Right lobe of liver (tissue), 6 donors: ENCODE data around the gene RBPMS2. TPM values are rescaled to one million over a fixed set of nuclear protein-coding genes. Genes with fewer than 3 reads are reported as not detected.
"Not testable (repeated sequence)": the region's sequence is repeated elsewhere in the genome, so short reads cannot be mapped to it uniquely, and the experiment has no call there.

ENCODE experiments used
- ATAC-seq, 4 donors: fragments of 200-7000 bp; cut with Tn5 transposase; one replicate each; pipeline ENCODE4 v1.9.1; 2020; ENCODE audit warnings: mild to moderate bottlenecking in 4 of 4, moderate library complexity in 4 of 4
- DNase-seq, 3 donors: peaks; one replicate each; pipeline ENCODE4 v3.0.0-alpha.2; 2020
- H3K27ac ChIP-seq, 3 donors: fragments of 200-600 bp; one replicate each; pipeline ENCODE4 v1.8.0; 2022
- H3K27me3 ChIP-seq, 2 donors: fragments of 200-600 bp; one replicate each; pipeline ENCODE4 v1.8.0; 2022
- H3K36me3 ChIP-seq, 4 donors: fragments of 200-600 bp; sonication (generic) in 1 of 4; one replicate each; pipeline versions ENCODE4 v1.5.1 to v1.8.0; 2017 to 2022; ENCODE audit warnings: control low read depth in 1 of 4
- H3K4me1 ChIP-seq, 4 donors: fragments of 200-600 bp; sonication (generic) in 1 of 4; one replicate each; pipeline versions ENCODE4 v1.5.1 to v1.8.0; 2017 to 2022; ENCODE audit warnings: control low read depth in 1 of 4
- H3K4me3 ChIP-seq, 3 donors: fragments of 200-600 bp; one replicate each; pipeline ENCODE4 v1.8.0; 2022
- H3K9me3 ChIP-seq, 4 donors: fragments of 200-600 bp; sonication (generic) in 1 of 4; one replicate each; pipeline versions ENCODE4 v1.5.1 to v1.8.0; 2017 to 2022; ENCODE audit warnings: control low read depth in 1 of 4
- POLR2A ChIP-seq: fragments of 450-650 bp; IDR thresholded peaks from one replicate; pipeline ENCODE4 v1.6.1; 2017; ENCODE audit warnings: antibody characterized with exemption, mild to moderate bottlenecking
- WGBS: methylation state at CpG from one replicate; pipeline ENCODE4 v1.1.6; 2018; ENCODE audit warnings: low coverage, low lambda C conversion rate; ENCODE audit not compliant: insufficient coverage; ENCODE audit errors: missing lambda C conversion rate; 5-methylcytosine and 5-hydroxymethylcytosine counted together
- intact Hi-C, 2 donors: fragments of 100-400 bp; cut with DNase I; formaldehyde crosslinking; loops; one replicate each; pipeline versions ENCODE4 v1.11.2 to v1.14.1; 2022
- total RNA-seq, 6 experiments: library from RNA; depleted of rRNA in 2 of 6; stranded (reverse); fragments of >200 nt in 2 of 6; fragmentation: NEBNext Ultra II Directional in 3 of 6; extraction: Animal tissue kit (Norgen Biotek cat#: 25700) in 3 of 6; gene quantifications; one replicate each; pipeline versions ENCODE4 v1.1.0 to v1.2.4, GENCODE V29; 2016 to 2023
- TF ChIP-seq, protein P1 (sequence below), 4 donors: fragments of 200-600 bp in 3 of 4; fragments of 450-650 bp in 1 of 4; IDR thresholded peaks; one replicate each; pipeline versions ENCODE4 v1.5.1 to v1.8.0; 2016 to 2022; ENCODE audit warnings: antibody characterized with exemption in 4 of 4, mild to moderate bottlenecking in 2 of 4
- donor health status: DM: no; HTN: yes; CAD: no.
- donor health status: DM: no; HTN: no; CAD: no.
- donor health status: DM: no; HTN: no; CAD: no.
- donor health status: DM: no; HTN: yes; CAD: no.
- donor health status: DM: no; HTN: yes; CAD: no.

Gene RBPMS2
- total RNA-seq, 6 experiments from 2014 or later = 2.5 to 13.6 (median 6.1) TPM

DNA sequence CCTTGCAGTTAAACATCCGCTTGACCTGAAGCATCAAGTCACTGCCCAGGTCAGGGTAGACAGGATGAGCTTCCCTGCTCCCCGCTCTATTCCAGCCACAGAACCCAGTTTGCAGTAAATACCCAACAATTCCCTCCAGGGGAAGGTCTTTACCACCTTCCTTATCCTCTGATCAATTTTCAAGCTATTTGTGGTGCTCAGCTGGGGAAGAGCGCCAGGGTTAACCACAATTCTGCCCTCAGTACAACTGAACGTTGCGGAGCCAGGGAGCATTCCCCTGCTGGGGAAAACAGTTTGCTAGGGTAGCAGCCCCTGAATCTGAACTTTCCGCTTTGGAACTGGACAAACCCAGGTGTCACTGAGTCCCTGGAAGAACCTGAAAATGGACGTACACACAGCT, 28.5 kb downstream of the RBPMS2 start:
- no peaks in the 10 kb centered on the region for H3K36me3 ChIP-seq
- H3K4me1 ChIP-seq = no peaks in the 10 kb centered on the region
- no peaks in the 10 kb centered on the region for H3K27me3 ChIP-seq
- ATAC-seq (no peak), DNase-seq (no peak)
- H3K4me3 ChIP-seq = no peak overlapping the region
- intact Hi-C loops = no loop called here
- no peak overlapping the region for H3K27ac ChIP-seq
- TF ChIP-seq, protein P1, sequence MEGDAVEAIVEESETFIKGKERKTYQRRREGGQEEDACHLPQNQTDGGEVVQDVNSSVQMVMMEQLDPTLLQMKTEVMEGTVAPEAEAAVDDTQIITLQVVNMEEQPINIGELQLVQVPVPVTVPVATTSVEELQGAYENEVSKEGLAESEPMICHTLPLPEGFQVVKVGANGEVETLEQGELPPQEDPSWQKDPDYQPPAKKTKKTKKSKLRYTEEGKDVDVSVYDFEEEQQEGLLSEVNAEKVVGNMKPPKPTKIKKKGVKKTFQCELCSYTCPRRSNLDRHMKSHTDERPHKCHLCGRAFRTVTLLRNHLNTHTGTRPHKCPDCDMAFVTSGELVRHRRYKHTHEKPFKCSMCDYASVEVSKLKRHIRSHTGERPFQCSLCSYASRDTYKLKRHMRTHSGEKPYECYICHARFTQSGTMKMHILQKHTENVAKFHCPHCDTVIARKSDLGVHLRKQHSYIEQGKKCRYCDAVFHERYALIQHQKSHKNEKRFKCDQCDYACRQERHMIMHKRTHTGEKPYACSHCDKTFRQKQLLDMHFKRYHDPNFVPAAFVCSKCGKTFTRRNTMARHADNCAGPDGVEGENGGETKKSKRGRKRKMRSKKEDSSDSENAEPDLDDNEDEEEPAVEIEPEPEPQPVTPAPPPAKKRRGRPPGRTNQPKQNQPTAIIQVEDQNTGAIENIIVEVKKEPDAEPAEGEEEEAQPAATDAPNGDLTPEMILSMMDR (IDR thresholded peaks at IDR 0.05) = no peak
- no peak for TF ChIP-seq POLR2A
- 93% methylated on average over 2 of the region's 7 CpGs for WGBS
- H3K9me3 ChIP-seq = no peaks in the 10 kb centered on the region

DNA sequence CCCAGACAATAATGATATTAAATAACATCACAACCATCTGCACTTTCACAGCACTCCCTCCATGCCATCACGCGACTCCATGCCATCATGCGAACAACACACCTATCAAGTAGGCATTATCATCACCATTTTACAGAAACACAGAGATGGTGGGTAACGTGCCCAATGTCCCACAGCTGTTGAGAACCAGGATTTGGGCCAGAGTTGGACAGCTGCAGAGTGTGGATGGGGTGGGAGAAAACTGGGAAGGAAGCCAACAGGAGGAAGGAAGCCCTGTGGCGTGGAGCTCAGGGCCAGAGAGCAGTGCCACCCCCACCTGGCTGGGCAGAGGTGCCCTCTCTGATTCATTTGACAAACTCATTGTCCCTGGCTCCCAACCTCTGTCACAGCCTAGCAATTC, 29.0 kb downstream of the RBPMS2 start:
- Histone ChIP-seq H3K4me3 (no peak overlapping the region), H3K36me3 (no peaks in the 10 kb centered on the region), H3K27ac (no peak overlapping the region), H3K4me1 (no peaks in the 10 kb centered on the region), H3K9me3 (no peaks in the 10 kb centered on the region), H3K27me3 (no peaks in the 10 kb centered on the region)
- DNase-seq (no peak), ATAC-seq (no peak)
- TF ChIP-seq, protein P1 (IDR thresholded peaks at IDR 0.05) = no peak
- no peak for TF ChIP-seq POLR2A
- intact Hi-C loops = no loop called here
- 95% methylated on average over 4 of the region's 5 CpGs for WGBS

DNA sequence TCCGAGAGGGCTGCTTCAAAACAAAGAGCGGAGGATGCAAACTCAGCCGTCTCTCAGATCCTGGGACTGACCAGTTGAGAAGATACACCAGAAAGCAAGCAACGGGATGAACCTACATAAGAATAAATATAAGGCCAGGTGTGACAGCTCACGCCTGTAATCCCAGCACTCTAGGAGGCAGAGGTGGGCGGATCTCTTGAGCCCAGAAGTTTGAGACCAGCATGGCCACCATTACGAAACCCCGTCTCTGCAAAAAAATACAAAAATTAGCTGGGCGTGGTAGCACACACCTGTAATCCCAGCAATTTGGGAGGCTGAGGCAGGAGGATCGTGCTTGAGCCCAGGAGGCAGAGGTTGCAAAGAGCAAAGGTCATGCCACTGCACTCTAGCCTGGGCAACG, 31.7 kb downstream of the RBPMS2 start:
- ATAC-seq = no peak
- no peaks in the 10 kb centered on the region for H3K4me1 ChIP-seq
- H3K4me3 ChIP-seq = no peak overlapping the region
- no peak for TF ChIP-seq POLR2A
- TF ChIP-seq, protein P1 (IDR thresholded peaks at IDR 0.05) = no peak
- no peaks in the 10 kb centered on the region for H3K9me3 ChIP-seq
- DNase-seq = no peak
- no peaks in the 10 kb centered on the region for H3K27me3 ChIP-seq
- WGBS = 90% methylated on average over 9 of the region's 11 CpGs
- H3K27ac ChIP-seq = no peak overlapping the region
- H3K36me3 ChIP-seq = no peaks in the 10 kb centered on the region
- intact Hi-C loops = no loop called here

DNA sequence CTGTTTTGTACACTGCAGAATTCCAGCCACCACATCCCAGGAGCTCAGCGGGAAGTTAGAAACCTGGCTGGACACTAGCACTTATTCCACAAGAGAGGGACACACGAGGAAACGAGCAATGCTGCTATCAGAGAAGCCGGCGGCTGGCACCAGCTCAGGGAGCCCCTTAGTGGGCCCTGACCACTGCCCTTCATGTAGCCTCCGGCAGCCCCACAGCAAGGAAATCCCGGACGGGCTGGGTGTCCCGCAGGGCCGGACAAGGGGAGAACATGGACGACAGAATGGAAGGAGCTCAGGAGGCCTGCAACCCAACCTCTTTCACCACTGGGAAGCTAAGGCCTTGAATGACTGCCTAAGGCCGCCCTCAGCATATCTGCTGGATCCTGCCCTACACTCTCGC, 32.5 kb downstream of the RBPMS2 start:
- Histone ChIP-seq H3K27me3 (no peaks in the 10 kb centered on the region), H3K4me3 (no peak overlapping the region), H3K36me3 (no peaks in the 10 kb centered on the region), H3K9me3 (no peaks in the 10 kb centered on the region), H3K4me1 (no peaks in the 10 kb centered on the region), H3K27ac (no peak overlapping the region)
- no peak for DNase-seq
- no peak for ATAC-seq
- intact Hi-C loops = no loop called here
- no CpG with 5 or more reads among the region's 13 CpGs for WGBS
- TF ChIP-seq, protein P1 (IDR thresholded peaks at IDR 0.05) = no peak
- no peak for TF ChIP-seq POLR2A

DNA sequence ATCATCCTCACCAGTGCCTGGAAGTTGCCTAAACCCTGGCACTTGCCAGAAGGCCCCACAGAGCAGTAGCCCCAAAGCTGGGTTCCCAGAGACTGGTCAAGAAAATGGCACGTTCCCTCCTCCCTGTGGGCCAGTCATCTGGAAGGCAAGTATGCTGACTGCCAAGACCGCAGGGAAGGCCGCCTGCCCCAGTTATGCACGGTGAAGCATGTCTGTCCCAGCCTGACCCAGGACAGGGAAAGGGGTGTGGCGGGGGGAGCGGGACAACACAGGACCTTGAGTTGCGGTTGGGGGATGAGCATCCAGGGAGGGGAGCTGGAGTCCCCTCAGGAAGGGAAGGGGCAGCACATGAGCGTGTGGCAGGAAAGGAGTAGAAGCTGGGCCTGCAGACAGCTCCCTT, 33.0 kb downstream of the RBPMS2 start:
- ATAC-seq = no peak
- Histone ChIP-seq H3K27me3 (no peaks in the 10 kb centered on the region), H3K4me1 (no peaks in the 10 kb centered on the region), H3K4me3 (no peak overlapping the region), H3K27ac (no peak overlapping the region), H3K36me3 (no peaks in the 10 kb centered on the region), H3K9me3 (no peaks in the 10 kb centered on the region)
- no peak for TF ChIP-seq POLR2A
- TF ChIP-seq, protein P1 (IDR thresholded peaks at IDR 0.05) = no peak
- WGBS = 82% methylated on average over 2 of the region's 8 CpGs
- DNase-seq = no peak
- intact Hi-C loops = no loop called here

DNA sequence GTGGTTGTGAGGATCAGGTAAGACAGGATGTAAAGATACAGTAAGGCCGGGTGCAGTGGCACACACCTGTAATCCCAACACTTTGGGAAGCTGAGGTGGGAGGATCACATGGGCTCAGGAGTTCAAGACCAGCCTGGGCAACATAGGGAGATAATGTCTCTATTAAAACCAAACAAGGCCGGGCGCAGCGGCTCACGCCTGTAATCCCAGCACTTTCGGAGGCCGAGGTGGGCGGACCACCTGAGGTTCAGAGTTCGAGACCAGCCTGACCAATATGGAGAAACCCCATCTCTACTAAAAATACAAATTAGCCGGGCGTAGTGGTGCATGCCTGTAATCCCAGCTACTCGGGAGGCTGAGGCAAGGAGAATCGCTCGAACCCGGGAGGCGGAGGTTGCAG, 33.7 kb downstream of the RBPMS2 start:
- H3K4me3 ChIP-seq, H3K9me3 ChIP-seq, H3K27me3 ChIP-seq, H3K27ac ChIP-seq, H3K4me1 ChIP-seq, DNase-seq, H3K36me3 ChIP-seq, ATAC-seq, intact Hi-C loops: not testable (repeated sequence)
- WGBS = 97% methylated on average over 6 of the region's 16 CpGs
